DND-41 (cell line): ENCODE data around the gene PPP3CA.

ENCODE experiments used
- ATAC-seq: fragments of 200-7000 bp; cut with Tn5 transposase; 3 replicates; pipeline ENCODE4 v1.9.1; 2021; ENCODE audit warnings: low read depth; ENCODE audit not compliant: insufficient read depth
- DNase-seq: peaks from one replicate; pipeline ENCODE4 v3.0.0-alpha.2; 2020
- H2AFZ ChIP-seq: 2 replicates; pipeline ENCODE4 v1.6.0; 2012; ENCODE audit warnings: low read depth, low read length
- H3K27ac ChIP-seq: 2 replicates; pipeline ENCODE4 v1.5.1; 2012; ENCODE audit warnings: low read length, inconsistent platforms
- H3K27me3 ChIP-seq: fragments of 200-600 bp; sonication (generic); 2 replicates; pipeline ENCODE4 v1.6.0; 2012; ENCODE audit warnings: low read length, mild to moderate bottlenecking, inconsistent platforms; ENCODE audit not compliant: insufficient read depth, poor library complexity
- H3K36me3 ChIP-seq: 2 replicates; pipeline ENCODE4 v1.5.1; 2012; ENCODE audit warnings: low read length, inconsistent platforms; ENCODE audit not compliant: insufficient read depth
- H3K4me1 ChIP-seq: 2 replicates; pipeline ENCODE4 v1.5.1; 2012; ENCODE audit warnings: mild to moderate bottlenecking, low read length; ENCODE audit not compliant: insufficient read depth
- H3K4me2 ChIP-seq: 2 replicates; pipeline ENCODE4 v1.6.0; 2012; ENCODE audit warnings: mild to moderate bottlenecking, moderate library complexity, low read length, inconsistent platforms; ENCODE audit not compliant: insufficient read depth
- H3K4me3 ChIP-seq, 2 experiments: fragments of 200-600 bp in 1 of 2; shearing (Covaris generic) in 1 of 2; 2 replicates each; pipeline ENCODE4 v1.5.1; 2012 to 2016; ENCODE audit warnings: inconsistent platforms in 2 of 2, low read length in 2 of 2, mild to moderate bottlenecking in 2 of 2, low read depth in 1 of 2, moderate library complexity in 1 of 2
- H3K79me2 ChIP-seq: 2 replicates; pipeline ENCODE4 v1.6.0; 2012; ENCODE audit warnings: low read length, inconsistent platforms; ENCODE audit not compliant: insufficient read depth
- H3K9ac ChIP-seq: 2 replicates; pipeline ENCODE4 v1.6.0; 2012; ENCODE audit warnings: low read depth, mild to moderate bottlenecking, inconsistent platforms, low read length, moderate library complexity
- H3K9me3 ChIP-seq: 2 replicates; pipeline ENCODE4 v1.5.1; 2012; ENCODE audit warnings: low read length, moderate library complexity, mild to moderate bottlenecking, inconsistent platforms; ENCODE audit not compliant: insufficient read depth, severe bottlenecking
- H4K20me1 ChIP-seq: 2 replicates; pipeline ENCODE4 v1.6.0; 2012; ENCODE audit warnings: low read length; ENCODE audit not compliant: insufficient read depth
- EZH2 ChIP-seq: IDR thresholded peaks from 3 replicates; pipeline ENCODE4 v1.6.1; 2012; ENCODE audit warnings: borderline replicate concordance, low read depth, mild to moderate bottlenecking, moderate library complexity, low read length, inconsistent platforms; ENCODE audit not compliant: severe bottlenecking
- TF ChIP-seq, protein P1 (sequence below): IDR thresholded peaks from 2 replicates; pipeline ENCODE4 v1.5.1; 2012; ENCODE audit warnings: borderline replicate concordance, low read length, moderate library complexity, mild to moderate bottlenecking; ENCODE audit not compliant: poor library complexity, severe bottlenecking; ENCODE audit errors: extremely low read depth

PPP3CA gene

DNA sequence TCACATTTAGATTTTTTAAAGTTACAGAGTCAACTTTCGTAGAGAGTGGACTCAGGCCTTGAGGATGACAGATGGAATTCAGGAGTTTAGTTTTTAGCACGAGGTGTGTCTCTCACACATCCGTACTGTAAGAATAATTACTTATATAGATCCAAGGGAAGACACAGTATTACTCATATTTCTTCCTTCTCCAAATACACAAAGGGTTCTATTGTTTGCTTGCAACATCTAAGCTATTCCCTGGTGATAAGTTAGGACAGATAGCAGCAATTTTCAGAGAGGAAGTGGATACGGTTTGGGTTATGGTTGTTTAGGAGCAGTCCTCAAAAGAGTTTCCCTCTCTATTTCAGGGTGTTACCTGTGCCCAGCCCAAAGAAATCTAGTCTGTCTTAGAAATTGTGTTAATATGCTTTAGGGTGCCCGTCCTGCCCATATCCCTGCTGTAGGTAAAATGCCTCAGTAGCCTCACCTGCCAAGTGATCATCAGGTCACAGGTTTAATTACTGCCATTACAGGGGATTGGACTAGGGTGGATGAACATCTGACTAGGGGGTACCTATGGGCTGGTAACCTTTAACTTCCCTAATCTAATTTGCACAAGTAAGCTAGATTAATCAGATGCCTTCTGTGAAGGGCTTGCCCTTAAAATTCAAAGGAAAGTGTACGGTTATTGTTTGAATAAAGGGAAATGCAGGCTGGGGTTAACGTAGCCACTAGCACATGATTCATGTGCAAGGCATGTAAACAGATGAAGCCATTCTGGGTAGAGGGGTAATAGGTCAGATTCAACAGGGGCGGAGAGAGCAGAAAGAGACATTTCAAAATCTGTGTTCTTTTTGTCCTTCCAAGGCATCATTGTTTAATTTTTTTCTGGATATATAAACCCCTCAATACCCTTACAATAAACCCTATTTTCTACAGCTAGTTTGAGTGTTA lies 8.7 kb upstream of the PPP3CA start:
- ATAC-seq (no peak), DNase-seq (no peak)
- Histone ChIP-seq H3K9ac (no peak overlapping the region), H3K36me3 (no peaks in the 10 kb centered on the region), H3K4me3 (no peak overlapping the region), H3K4me2 (no peak overlapping the region), H3K27ac (no peak overlapping the region), H3K27me3 (no peaks in the 10 kb centered on the region), H2AFZ (no peak overlapping the region), H4K20me1 (no peaks in the 10 kb centered on the region), H3K9me3 (no peaks in the 10 kb centered on the region), H3K79me2 (no peaks in the 10 kb centered on the region), H3K4me1 (no peaks in the 10 kb centered on the region)
- no peak for TF ChIP-seq EZH2
- TF ChIP-seq, protein P1, sequence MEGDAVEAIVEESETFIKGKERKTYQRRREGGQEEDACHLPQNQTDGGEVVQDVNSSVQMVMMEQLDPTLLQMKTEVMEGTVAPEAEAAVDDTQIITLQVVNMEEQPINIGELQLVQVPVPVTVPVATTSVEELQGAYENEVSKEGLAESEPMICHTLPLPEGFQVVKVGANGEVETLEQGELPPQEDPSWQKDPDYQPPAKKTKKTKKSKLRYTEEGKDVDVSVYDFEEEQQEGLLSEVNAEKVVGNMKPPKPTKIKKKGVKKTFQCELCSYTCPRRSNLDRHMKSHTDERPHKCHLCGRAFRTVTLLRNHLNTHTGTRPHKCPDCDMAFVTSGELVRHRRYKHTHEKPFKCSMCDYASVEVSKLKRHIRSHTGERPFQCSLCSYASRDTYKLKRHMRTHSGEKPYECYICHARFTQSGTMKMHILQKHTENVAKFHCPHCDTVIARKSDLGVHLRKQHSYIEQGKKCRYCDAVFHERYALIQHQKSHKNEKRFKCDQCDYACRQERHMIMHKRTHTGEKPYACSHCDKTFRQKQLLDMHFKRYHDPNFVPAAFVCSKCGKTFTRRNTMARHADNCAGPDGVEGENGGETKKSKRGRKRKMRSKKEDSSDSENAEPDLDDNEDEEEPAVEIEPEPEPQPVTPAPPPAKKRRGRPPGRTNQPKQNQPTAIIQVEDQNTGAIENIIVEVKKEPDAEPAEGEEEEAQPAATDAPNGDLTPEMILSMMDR, result no peak

DNA sequence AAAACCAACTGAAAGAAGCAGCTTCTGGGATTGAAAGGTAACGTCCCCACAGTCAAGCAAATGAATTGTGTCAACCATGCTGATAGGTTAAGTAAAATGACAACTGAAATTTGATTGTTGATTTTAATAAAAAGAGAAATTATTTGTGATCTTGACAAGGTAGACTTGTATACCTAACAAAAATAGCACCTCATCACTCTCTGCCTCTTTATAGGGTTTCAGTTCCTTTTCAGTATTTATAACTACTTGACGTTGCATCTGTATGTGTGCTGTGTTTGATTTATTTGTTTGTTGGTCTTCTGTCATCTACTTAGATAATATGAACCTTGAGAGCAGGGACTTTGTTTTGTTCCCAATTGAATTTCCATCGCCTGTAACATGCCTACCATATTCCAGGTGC lies 7.9 kb upstream of the PPP3CA start:
- Histone ChIP-seq H4K20me1 (no peaks in the 10 kb centered on the region), H3K79me2 (no peaks in the 10 kb centered on the region), H3K4me2 (no peak overlapping the region), H3K4me1 (no peaks in the 10 kb centered on the region), H2AFZ (no peak overlapping the region), H3K27me3 (no peaks in the 10 kb centered on the region), H3K27ac (no peak overlapping the region), H3K9ac (no peak overlapping the region), H3K4me3 (no peak overlapping the region), H3K36me3 (no peaks in the 10 kb centered on the region), H3K9me3 (no peaks in the 10 kb centered on the region)
- no peak for ATAC-seq
- DNase-seq, result no peak
- TF ChIP-seq EZH2, result no peak
- TF ChIP-seq, protein P1, result no peak

DNA sequence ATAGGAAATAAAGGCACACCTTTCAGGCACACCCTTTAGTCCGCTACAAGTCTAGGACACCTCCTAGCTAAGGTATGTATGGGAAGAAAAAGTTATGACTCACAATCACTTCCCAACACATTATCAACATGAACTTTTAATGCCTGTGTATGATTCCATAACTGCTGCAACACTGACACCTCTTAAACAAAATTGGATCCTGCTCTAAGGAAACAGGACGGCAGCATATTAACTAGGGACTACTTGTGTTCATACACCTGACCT lies 2.4 kb upstream of the PPP3CA start:
- Histone ChIP-seq H3K79me2 (peaks cover 17% of the 10 kb centered on the region), H4K20me1 (peaks cover 6% of the 10 kb centered on the region; the same call in 1 of the 2 replicates), H2AFZ (no peak overlapping the region), H3K4me2 (no peak overlapping the region), H3K9me3 (no peaks in the 10 kb centered on the region), H3K4me1 (peaks cover 23% of the 10 kb centered on the region), H3K36me3 (no peaks in the 10 kb centered on the region; the same call in 1 of the 2 replicates), H3K4me3 (no peak overlapping the region), H3K27ac (no peak overlapping the region), H3K9ac (no peak overlapping the region), H3K27me3 (no peaks in the 10 kb centered on the region)
- DNase-seq (no peak), ATAC-seq (no peak)
- TF ChIP-seq, protein P1, result no peak
- no peak for TF ChIP-seq EZH2
